Esophagus squamous epithelium (tissue), 4 donors: ENCODE results near the gene WDHD1.

ENCODE experiments used
- POLR2A ChIP-seq, 4 donors: fragments of 450-650 bp; IDR thresholded peaks; one replicate each; pipeline ENCODE4 v1.6.1; 2017; ENCODE audit warnings: antibody characterized with exemption in 4 of 4, mild to moderate bottlenecking in 4 of 4, moderate library complexity in 3 of 4
- TF ChIP-seq, protein P1 (sequence below), 6 experiments: fragments of 450-650 bp in 4 of 6; fragments of 200-600 bp in 2 of 6; sonication (generic) in 2 of 6; IDR thresholded peaks; one replicate each; pipeline ENCODE4 v1.5.1; 2016 to 2019; ENCODE audit warnings: antibody characterized with exemption in 6 of 6, mild to moderate bottlenecking in 4 of 6, moderate library complexity in 4 of 6

- TF ChIP-seq, protein P1, sequence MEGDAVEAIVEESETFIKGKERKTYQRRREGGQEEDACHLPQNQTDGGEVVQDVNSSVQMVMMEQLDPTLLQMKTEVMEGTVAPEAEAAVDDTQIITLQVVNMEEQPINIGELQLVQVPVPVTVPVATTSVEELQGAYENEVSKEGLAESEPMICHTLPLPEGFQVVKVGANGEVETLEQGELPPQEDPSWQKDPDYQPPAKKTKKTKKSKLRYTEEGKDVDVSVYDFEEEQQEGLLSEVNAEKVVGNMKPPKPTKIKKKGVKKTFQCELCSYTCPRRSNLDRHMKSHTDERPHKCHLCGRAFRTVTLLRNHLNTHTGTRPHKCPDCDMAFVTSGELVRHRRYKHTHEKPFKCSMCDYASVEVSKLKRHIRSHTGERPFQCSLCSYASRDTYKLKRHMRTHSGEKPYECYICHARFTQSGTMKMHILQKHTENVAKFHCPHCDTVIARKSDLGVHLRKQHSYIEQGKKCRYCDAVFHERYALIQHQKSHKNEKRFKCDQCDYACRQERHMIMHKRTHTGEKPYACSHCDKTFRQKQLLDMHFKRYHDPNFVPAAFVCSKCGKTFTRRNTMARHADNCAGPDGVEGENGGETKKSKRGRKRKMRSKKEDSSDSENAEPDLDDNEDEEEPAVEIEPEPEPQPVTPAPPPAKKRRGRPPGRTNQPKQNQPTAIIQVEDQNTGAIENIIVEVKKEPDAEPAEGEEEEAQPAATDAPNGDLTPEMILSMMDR (IDR thresholded peaks at IDR 0.05), result no peak
- no peak for TF ChIP-seq POLR2A (IDR thresholded peaks at IDR 0.05)
Observed at GRCh38 chr14:54975856-54976255, 51.0 kb downstream of the WDHD1 start.
